Measurements from ENCODE around the gene KIAA0232. TPM values are rescaled to one million over a fixed set of nuclear protein-coding genes. Genes with fewer than 3 reads are reported as not detected.

The KIAA0232 gene
- total and polyA plus RNA-seq, 9 of the 15 experiments (the other 6 are each of a cell fraction or from before 2014, with no cell fraction given): 3.5 to 17.4 (median 13.0) TPM

- ChIA-PET CTCF (ENCODE audit: low intra/inter-chr PET ratio) (no interaction called here), POLR2A (interaction anchor here (0.5 to 3.9 kb wide), 8 partner anchors 17 to 1970 kb away, joined by 3 to 17 read pairs (median 3); partner anchors contain the start of gene KIAA0232)
- ATAC-seq (no peak), DNase-seq (ENCODE audit: extremely low read depth in 1 of 4, low spot score in 3 of 4) (peak in 1 of 4 experiments; percentile 53), FAIRE-seq (peak; percentile 26)
- in situ Hi-C loops (cut with MboI) (no loop called here), intact Hi-C loops (cut with micrococcal nuclease) (no loop called here)
- H3K27me3 ChIP-seq (ENCODE audit: control insufficient read depth in 2 of 2, insufficient read depth in 2 of 2, low read length in 2 of 2): no peaks in the 10 kb centered on the region; a peak in 1 of 5 replicates
- no peaks in the 10 kb centered on the region for H3K9me1 ChIP-seq (ENCODE audit: control insufficient read depth, insufficient read depth, low read length)
- no peaks in the 10 kb centered on the region for H4K20me1 ChIP-seq (replicated peaks; ENCODE audit: control insufficient read depth, insufficient read depth, low read length)
- peak overlapping the region; percentile 48 to 85; a peak in 3 of 4 replicates for H3K9ac ChIP-seq (ENCODE audit: insufficient read depth in 1 of 2, low read depth in 2 of 2, low read length in 2 of 2)
- peaks cover 35% of the 10 kb centered on the region; the same call in 2 of the 3 replicates for H3K36me3 ChIP-seq (ENCODE audit: control insufficient read depth, insufficient read depth, low read length)
- 57% methylated on average over 9 of the region's 9 CpGs for WGBS (ENCODE audit: insufficient coverage, low coverage, missing lambda C conversion rate)
- H3K4me1 ChIP-seq (replicated peaks in 1 of 2; ENCODE audit: control insufficient read depth in 2 of 2, insufficient read depth in 2 of 2, low read length in 2 of 2): peaks cover 69 to 73% of the 10 kb centered on the region in 2 experiments
- H2AFZ ChIP-seq (ENCODE audit: low read depth, low read length): no peak overlapping the region
- no peak overlapping the region for H3K4me3 ChIP-seq
- peak overlapping the region; percentile 97 for H3K27ac ChIP-seq (ENCODE audit: extremely low read depth, low read depth, low read length)
- no peaks in the 10 kb centered on the region for H3K9me3 ChIP-seq (replicated peaks; ENCODE audit: control insufficient read depth, insufficient read depth, low read depth, low read length)
- TF ChIP-seq MECOM (CRISPR knock-in tag; IDR thresholded peaks at IDR 0.05): no peak
- TF ChIP-seq JUND (IDR thresholded peaks at IDR 0.05; ENCODE audit: borderline replicate concordance, low read depth, low read length): 0 out of 2 replicates have a peak, but pooled peaks have one; percentile 6
- no peak for TF ChIP-seq JUND (tag; IDR thresholded peaks at IDR 0.05; ENCODE audit: borderline replicate concordance, low read depth, low read length)
- no peak for TF ChIP-seq ZNF444 (CRISPR knock-in tag; IDR thresholded peaks at IDR 0.05)
- TF ChIP-seq RBBP5 (IDR thresholded peaks at IDR 0.05; ENCODE audit: borderline replicate concordance, insufficient read depth, low read length, poor library complexity, severe bottlenecking): peak; percentile 35
- H3K4me2 ChIP-seq (ENCODE audit: insufficient read depth, low read length): peak overlapping the region; percentile 48
- BruUV-seq (replicated peaks): no TSS peak
- H3K79me2 ChIP-seq (ENCODE audit: control insufficient read depth, insufficient read depth, low read length): peaks cover 96% of the 10 kb centered on the region
Observed at GRCh38 chr4:6914448-6914847, 131.9 kb downstream of the KIAA0232 start.

Measured in K562 (cell line).